HEK293T (cell line): ENCODE measurements around the gene RAB10.
"Not testable (repeated sequence)": the region's sequence is repeated elsewhere in the genome, so short reads cannot be mapped to it uniquely, and the experiment has no call there.

Source experiments
- CTCF ChIA-PET: fragments of 350-600 bp; formaldehyde crosslinking; extraction: SDS; loops from one replicate; lab custom pipeline; 2021; ENCODE audit warnings: antibody characterized with exemption, inconsistent platforms; lab: Yijun Ruan, JAX
- POLR2A ChIA-PET: fragments of 350-600 bp; formaldehyde crosslinking; extraction: SDS; loops from one replicate; lab custom pipeline; 2020; ENCODE audit warnings: antibody characterized with exemption, inconsistent platforms; lab: Yijun Ruan, JAX
- DNase-seq: peaks from one replicate; pipeline ENCODE4 v3.0.0; 2012; ENCODE audit warnings: mixed read lengths; ENCODE audit errors: extremely low spot score
- ARNT ChIP-seq: fragments of 450-650 bp; IDR thresholded peaks from 2 replicates; pipeline ENCODE4 v1.6.1; 2017; ENCODE audit warnings: mild to moderate bottlenecking
- BHLHE40 ChIP-seq: fragments of 450-650 bp; IDR thresholded peaks from 2 replicates; pipeline ENCODE4 v1.6.1; 2016; ENCODE audit warnings: mild to moderate bottlenecking, moderate library complexity, borderline replicate concordance
- CTBP1 ChIP-seq: fragments of 450-650 bp; IDR thresholded peaks from 2 replicates; pipeline ENCODE4 v1.6.1; 2016; ENCODE audit warnings: borderline replicate concordance
- ELF4 ChIP-seq: fragments of 450-650 bp; IDR thresholded peaks from 2 replicates; pipeline ENCODE4 v1.6.1; 2017; ENCODE audit warnings: antibody characterized with exemption
- FOXA1 ChIP-seq: fragments of 450-650 bp; IDR thresholded peaks from 2 replicates; pipeline ENCODE4 v1.6.1; 2016; ENCODE audit warnings: mild to moderate bottlenecking
- FOXK2 ChIP-seq: fragments of 450-650 bp; IDR thresholded peaks from 2 replicates; pipeline ENCODE4 v1.6.1; 2016; ENCODE audit warnings: mild to moderate bottlenecking
- FOXM1 ChIP-seq: fragments of 450-650 bp; IDR thresholded peaks from 2 replicates; pipeline ENCODE4 v1.6.1; 2017; ENCODE audit warnings: mild to moderate bottlenecking, borderline replicate concordance
- HDGF ChIP-seq: fragments of 450-650 bp; IDR thresholded peaks from 2 replicates; pipeline ENCODE4 v1.6.1; 2017; ENCODE audit warnings: antibody characterized with exemption, borderline replicate concordance
- L3MBTL2 ChIP-seq: fragments of 450-650 bp; conservative IDR thresholded peaks from 2 replicates; pipeline ENCODE4 v1.6.1; 2016; ENCODE audit warnings: mild to moderate bottlenecking
- LEF1 ChIP-seq: fragments of 450-650 bp; IDR thresholded peaks from 2 replicates; pipeline ENCODE4 v1.6.1; 2017; ENCODE audit warnings: mild to moderate bottlenecking, borderline replicate concordance
- NFRKB ChIP-seq: fragments of 450-650 bp; IDR thresholded peaks from 2 replicates; pipeline ENCODE4 v1.6.1; 2016; ENCODE audit warnings: mild to moderate bottlenecking, moderate library complexity
- SP1 ChIP-seq: fragments of 450-650 bp; IDR thresholded peaks from 2 replicates; pipeline ENCODE4 v1.6.1; 2017
- SUZ12 ChIP-seq: fragments of 450-650 bp; IDR thresholded peaks from 2 replicates; pipeline ENCODE4 v1.6.1; 2016; ENCODE audit warnings: mild to moderate bottlenecking
- TARDBP ChIP-seq: fragments of 450-650 bp; IDR thresholded peaks from 2 replicates; pipeline ENCODE4 v1.6.1; 2016
- ZNF384 ChIP-seq: fragments of 450-650 bp; IDR thresholded peaks from 2 replicates; pipeline ENCODE4 v1.6.1; 2016
- TF ChIP-seq, protein P1 (sequence below): fragments of 450-650 bp; IDR thresholded peaks from 2 replicates; pipeline ENCODE4 v1.6.1; 2016

RAB10 gene

DNA sequence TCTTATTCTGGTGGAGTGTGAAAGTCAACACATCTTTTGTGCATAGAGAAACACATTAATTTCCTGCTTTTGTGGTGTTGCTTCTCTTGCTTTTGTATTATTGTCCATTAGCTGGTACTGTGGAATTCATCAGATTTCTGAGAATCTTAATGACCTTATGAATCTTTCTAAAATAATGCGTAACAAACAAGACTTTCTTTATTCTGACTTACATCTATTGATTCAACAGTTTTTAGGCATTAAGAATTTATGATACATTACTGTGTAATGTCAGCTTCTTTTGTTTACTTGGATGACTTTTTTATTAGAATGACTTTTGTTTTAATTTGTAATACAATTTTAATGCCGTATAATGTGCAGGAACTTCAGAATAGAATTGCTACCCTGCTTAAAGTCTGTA lies 43.4 kb downstream of the RAB10 start:
- CTCF ChIA-PET, result no interaction called here
- POLR2A ChIA-PET, result no interaction called here
- TF ChIP-seq FOXM1 (no peak), TARDBP (no peak), CTBP1 (no peak), FOXA1 (no peak), LEF1 (no peak), ZNF384 (no peak)
- DNase-seq, result no peak

DNA sequence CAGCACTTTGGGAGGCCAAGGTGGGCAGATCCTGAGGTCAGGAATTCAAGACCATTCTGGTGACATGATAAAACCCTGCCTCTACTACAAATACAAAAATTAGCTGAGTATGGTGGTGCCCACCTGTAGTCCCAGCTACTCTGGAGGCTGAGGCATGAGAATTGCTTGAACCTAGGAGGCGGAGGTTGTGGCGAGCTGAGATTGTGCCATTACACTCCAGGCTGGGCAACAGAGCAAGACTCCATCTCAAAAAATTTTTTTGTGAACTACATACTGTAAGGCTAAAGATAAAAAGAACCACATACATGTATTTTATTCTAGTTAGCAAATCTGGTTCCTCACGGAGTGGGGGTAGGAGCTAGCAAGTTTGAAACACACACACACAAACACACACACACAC lies 45.1 kb downstream of the RAB10 start:
- ChIA-PET POLR2A (no interaction called here), CTCF (no interaction called here)
- TF ChIP-seq ZNF384 (no peak), FOXA1 (no peak), LEF1 (no peak), FOXK2 (no peak), TARDBP (no peak), FOXM1 (no peak), ELF4 (no peak), ARNT (no peak), NFRKB (no peak), SUZ12 (no peak), CTBP1 (no peak), L3MBTL2 (no peak), HDGF (no peak), SP1 (no peak), BHLHE40 (no peak)
- TF ChIP-seq, protein P1, sequence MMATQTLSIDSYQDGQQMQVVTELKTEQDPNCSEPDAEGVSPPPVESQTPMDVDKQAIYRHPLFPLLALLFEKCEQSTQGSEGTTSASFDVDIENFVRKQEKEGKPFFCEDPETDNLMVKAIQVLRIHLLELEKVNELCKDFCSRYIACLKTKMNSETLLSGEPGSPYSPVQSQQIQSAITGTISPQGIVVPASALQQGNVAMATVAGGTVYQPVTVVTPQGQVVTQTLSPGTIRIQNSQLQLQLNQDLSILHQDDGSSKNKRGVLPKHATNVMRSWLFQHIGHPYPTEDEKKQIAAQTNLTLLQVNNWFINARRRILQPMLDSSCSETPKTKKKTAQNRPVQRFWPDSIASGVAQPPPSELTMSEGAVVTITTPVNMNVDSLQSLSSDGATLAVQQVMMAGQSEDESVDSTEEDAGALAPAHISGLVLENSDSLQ, result no peak
- no peak for DNase-seq

DNA sequence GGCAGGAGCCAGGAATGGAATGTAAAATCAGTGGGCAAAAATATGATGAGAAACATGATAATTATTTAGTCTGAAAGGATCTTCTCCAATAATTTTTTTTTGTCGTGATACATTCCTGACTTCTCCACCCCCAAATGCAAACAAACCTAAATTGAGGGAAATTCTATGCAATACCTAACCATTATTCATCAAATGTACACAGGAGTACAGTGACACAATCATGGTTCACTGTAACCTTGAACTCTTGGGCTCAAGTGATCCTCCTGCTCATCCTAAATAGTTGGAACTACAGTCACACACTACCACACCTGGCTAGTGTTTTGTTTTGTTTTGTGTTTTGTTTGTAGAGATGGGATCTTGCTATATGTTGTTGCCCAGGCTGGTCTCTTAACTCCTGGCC lies 46.5 kb downstream of the RAB10 start:
- POLR2A ChIA-PET, result no interaction called here
- CTCF ChIA-PET, result no interaction called here
- TF ChIP-seq L3MBTL2 (no peak), FOXK2 (no peak), FOXM1 (no peak), NFRKB (no peak), LEF1 (no peak), SP1 (no peak), TARDBP (no peak)
- no peak for DNase-seq

DNA sequence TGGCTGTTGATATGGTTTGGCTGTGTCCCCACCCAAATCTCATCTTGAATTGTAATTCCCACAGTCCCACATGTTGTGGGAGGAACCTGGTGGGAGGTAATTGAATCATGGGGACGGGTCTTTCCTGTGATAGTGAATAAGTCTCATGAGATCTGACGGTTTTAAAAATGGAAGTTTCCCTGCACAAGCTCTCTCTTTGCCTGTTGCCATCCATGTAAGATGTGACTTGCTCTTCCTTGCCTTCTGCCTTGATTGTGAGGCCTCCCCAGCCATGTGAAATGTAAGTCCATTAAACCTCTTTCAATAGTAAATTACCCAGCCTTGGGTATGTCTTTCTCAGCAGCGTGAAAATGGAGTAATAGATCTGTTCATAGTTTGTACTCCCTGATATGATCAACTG lies 47.0 kb downstream of the RAB10 start:
- CTCF ChIA-PET, DNase-seq, POLR2A ChIA-PET: not testable (repeated sequence)

DNA sequence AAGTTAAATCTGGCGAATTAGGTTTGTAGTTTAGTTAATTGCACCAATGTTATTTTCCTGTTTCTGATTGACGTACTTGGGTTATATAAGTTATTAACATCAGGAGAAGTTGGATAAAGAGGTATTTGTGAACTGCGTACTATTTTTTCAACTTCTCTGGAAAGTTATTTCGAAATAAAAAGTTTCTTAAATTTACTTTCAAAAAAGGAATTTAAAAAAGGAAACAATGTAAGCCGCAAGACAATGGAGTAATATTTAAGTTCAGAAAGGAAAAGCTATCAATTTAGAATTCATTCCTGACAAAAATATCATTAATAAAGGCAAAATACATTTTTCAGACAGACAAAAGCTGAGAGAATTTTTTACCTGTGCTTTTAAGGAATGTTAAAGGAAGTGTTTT lies 47.7 kb downstream of the RAB10 start:
- CTCF ChIA-PET, result no interaction called here
- POLR2A ChIA-PET, result no interaction called here
- TF ChIP-seq NFRKB, result no peak
- no peak for DNase-seq

DNA sequence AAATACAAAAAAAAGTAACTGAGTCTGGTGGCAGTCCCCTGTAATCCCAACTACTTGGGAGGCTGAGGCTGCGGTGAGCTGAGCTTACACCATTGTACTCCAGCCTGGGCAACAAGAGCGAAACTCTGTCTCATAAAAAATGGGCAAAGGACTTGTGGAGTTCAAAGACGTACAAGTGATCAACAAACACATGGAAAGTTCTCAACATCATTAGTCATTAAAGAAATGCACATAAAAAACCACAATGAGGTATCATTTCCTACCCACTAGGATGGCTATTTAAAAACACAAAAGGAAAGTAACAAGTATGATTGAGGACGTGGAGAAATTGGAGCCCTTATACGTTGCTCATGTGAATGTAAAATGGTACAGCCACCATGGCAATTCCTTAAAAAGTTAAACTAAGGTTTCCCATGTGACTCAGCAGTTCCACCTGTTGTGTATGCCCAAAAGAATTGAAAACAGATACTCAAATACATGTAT lies 52.3 kb downstream of the RAB10 start:
- no peak for DNase-seq
- TF ChIP-seq SUZ12 (no peak), LEF1 (no peak), FOXA1 (no peak), FOXM1 (no peak), HDGF (no peak), ZNF384 (no peak)
- ChIA-PET POLR2A (no interaction called here), CTCF (interaction anchor here (0.6 to 0.7 kb wide), 2 partner anchors 16 to 52 kb away, joined by 4 read pairs; no protein-coding TSS in a partner anchor)

DNA sequence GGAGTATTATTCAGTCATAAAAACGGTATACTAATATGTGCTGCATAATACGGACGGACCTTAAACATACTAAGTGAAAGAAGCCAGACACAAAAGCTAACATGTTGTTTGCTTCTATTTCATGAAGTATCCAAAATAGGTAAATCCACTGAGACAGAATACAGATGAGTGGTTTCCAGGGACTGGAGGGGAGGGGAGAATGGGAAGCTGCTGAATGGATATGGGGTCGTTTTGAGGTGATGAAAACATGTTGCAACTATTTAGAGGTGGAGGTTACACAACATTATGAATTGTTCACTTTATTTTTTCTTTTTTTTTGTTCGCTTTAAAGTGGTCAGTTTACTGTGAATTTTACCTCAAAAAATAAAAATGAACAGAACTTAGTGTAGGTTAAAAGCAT lies 52.9 kb downstream of the RAB10 start:
- ChIA-PET POLR2A (no interaction called here), CTCF (interaction anchor here (0.6 to 0.7 kb wide), 2 partner anchors 17 to 53 kb away, joined by 4 read pairs; no protein-coding TSS in a partner anchor)
- no peak for DNase-seq
- no peak for TF ChIP-seq FOXK2
- no peak for TF ChIP-seq SUZ12
- no peak for TF ChIP-seq FOXA1
- no peak for TF ChIP-seq BHLHE40
- TF ChIP-seq ZNF384, result no peak
- no peak for TF ChIP-seq ELF4
- no peak for TF ChIP-seq LEF1
- TF ChIP-seq HDGF, result no peak
- no peak for TF ChIP-seq TARDBP
- TF ChIP-seq, protein P1, result no peak
- TF ChIP-seq SP1, result no peak
- TF ChIP-seq FOXM1, result no peak
- TF ChIP-seq L3MBTL2, result no peak
- TF ChIP-seq ARNT, result no peak

DNA sequence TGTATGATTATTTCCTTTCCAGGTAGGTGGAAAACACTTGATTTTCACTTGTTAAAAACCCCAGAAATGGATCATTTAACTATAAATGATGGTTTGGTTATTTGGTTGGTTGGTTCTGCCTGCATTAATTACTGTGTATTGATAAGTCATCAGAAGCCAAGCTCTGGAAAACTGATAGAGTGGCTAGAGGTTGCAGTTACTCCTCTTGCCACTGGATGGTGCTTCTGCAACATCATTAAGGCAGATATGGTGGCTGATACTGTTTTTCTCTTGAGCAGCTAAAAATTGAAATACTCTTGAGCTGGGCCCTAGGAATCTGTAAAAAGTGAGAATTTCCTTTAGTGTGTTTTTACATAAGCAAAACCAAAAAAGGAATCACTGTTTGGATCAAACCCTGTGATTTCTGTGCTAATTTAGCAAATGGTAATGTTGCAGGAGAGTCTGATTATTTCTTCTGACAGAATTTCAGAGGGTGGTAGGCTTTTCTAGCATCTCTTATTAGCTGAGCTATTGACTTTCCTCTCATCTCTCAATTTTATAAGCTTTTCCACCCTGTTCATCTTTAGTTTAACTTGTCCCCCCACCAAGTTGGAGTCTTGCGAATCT lies 54.3 kb downstream of the RAB10 start:
- peak; percentile 50 for DNase-seq
- POLR2A ChIA-PET, result no interaction called here

DNA sequence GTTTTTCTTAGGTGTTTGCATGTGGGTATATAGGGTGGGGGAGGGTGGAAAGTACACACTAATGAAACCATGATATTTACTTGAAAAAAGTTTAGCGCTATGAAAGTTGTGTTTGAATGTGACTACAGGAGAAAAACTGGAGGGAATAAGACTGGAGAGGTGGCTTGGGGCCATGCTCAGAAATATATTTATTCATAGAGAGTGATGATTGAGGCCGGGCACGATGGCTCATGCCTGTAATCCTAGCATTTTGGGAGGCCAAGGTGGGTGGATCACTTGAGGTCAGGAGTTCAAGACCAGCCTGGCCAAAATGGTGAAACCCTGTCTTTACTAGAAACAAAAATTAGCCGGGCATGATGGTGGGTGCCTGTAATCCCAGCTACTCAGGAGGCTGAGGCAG lies 55.0 kb downstream of the RAB10 start:
- DNase-seq, POLR2A ChIA-PET: not testable (repeated sequence)
- CTCF ChIA-PET, result interaction anchor here (0.8 to 0.9 kb wide), 2 partner anchors 8 to 48 kb away, joined by 3 to 5 read pairs; no protein-coding TSS in a partner anchor

More for the DNA sequence above, 54.3 kb downstream of the RAB10 start:
- TF ChIP-seq SP1 (no peak), FOXK2 (no peak), LEF1 (no peak), L3MBTL2 (no peak), ZNF384 (no peak), TARDBP (no peak), FOXM1 (no peak), BHLHE40 (no peak), ARNT (no peak), HDGF (no peak), CTBP1 (no peak), FOXA1 (no peak), ELF4 (no peak), SUZ12 (no peak), NFRKB (no peak)
- TF ChIP-seq, protein P1, result no peak
- CTCF ChIA-PET, result interaction anchor here (0.6 to 1.4 kb wide), 9 partner anchors 9 to 57 kb away, joined by 3 to 7 read pairs (median 4); no protein-coding TSS in a partner anchor
